ENCODE results near the gene RHOXF2.
"Not testable (repeated sequence)": the region's sequence is repeated elsewhere in the genome, so short reads cannot be mapped to it uniquely, and the experiment has no call there.

Gene RHOXF2

DNA sequence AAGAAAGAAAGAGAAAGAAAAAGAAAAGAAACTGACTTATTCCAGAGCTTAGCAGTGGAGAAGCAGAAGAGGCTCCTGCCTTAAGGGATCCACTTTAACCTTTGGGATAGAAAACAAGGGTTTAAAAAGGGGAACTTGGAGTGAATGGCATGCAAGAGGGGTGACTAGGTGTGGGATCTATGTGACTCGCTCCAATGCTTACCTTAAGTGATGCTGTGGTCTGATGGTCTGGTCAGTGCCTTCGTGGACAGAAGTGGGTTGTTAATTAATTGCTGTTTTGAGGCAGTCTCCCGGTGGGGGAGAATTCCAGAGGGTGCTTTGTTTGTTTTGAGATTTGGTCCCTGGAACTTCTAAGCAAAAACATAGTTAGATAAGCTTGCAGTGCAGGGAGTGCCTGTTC is 21.6 kb upstream of the RHOXF2 start:
- DNase-seq (ENCODE audit: extremely low spot score): no peak
- TF ChIP-seq, protein P1, sequence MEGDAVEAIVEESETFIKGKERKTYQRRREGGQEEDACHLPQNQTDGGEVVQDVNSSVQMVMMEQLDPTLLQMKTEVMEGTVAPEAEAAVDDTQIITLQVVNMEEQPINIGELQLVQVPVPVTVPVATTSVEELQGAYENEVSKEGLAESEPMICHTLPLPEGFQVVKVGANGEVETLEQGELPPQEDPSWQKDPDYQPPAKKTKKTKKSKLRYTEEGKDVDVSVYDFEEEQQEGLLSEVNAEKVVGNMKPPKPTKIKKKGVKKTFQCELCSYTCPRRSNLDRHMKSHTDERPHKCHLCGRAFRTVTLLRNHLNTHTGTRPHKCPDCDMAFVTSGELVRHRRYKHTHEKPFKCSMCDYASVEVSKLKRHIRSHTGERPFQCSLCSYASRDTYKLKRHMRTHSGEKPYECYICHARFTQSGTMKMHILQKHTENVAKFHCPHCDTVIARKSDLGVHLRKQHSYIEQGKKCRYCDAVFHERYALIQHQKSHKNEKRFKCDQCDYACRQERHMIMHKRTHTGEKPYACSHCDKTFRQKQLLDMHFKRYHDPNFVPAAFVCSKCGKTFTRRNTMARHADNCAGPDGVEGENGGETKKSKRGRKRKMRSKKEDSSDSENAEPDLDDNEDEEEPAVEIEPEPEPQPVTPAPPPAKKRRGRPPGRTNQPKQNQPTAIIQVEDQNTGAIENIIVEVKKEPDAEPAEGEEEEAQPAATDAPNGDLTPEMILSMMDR (IDR thresholded peaks at IDR 0.05; ENCODE audit: control extremely low read depth, extremely low read depth, low read depth, missing control alignments): no peak
- CTCF ChIA-PET: interaction anchor here (1.4 kb wide), 1 partner anchor 77 kb away, joined by 5 read pairs; no protein-coding TSS in a partner anchor
- POLR2A ChIA-PET: no interaction called here

DNA sequence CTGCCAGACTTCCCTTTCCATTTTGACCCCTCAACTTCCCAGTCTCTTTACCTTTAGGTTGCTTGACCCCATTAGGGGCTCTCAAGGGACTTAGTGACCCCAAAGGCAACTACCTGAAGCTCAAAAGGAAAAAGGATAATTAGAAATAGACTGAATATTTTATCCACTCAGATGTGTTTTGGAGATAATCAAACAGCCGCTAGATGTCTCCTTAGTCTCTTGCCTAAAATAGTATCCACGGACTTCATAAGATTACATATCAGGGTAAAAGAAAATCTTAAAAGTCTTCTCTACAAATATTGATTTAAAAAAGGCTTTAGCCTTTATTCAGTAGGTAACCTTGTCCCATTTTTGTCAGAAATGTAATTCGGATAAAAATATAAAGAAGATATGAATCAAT is 21.0 kb upstream of the RHOXF2 start:
- DNase-seq (ENCODE audit: extremely low spot score): no peak
- ChIA-PET CTCF (interaction anchor here (1.0 to 1.4 kb wide), 2 partner anchors 24 to 76 kb away, joined by 3 to 5 read pairs; no protein-coding TSS in a partner anchor), POLR2A (no interaction called here)
- TF ChIP-seq, protein P1 (IDR thresholded peaks at IDR 0.05; ENCODE audit: control extremely low read depth, extremely low read depth, low read depth, missing control alignments): no peak

DNA sequence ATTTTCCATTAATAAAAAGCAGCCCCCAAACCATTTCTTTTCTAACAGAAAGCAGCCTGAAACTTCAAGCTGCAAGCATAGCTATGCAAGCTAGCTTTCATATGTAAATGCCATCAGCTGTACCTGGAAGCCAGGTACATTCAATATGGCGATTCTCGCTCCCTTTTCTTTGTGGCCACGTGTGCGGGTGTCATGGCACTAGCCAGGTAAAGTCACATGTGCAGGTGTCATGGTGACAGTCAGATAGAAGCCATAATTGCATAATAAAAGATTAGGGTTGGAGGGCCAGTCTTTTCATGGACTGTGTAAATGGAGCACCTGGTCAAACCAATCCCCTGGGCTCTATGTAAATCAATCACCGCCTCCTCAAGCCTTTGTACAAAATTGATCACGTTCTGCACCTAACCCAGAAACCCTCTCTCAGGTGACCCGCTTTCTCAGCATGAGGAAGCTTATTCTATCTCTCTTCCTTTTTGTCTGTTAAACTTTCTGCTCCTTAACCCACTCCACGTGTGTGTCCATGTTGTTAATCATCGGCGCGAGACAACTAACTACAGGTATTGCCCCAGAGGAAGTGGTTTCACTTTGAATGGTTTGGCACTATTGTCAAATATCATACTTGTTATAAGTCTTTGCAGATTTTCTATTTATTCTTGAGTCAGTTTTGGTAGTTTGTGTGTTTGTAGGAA is 18.0 kb upstream of the RHOXF2 start:
- no peak for DNase-seq (ENCODE audit: extremely low spot score)
- TF ChIP-seq, protein P1 (IDR thresholded peaks at IDR 0.05; ENCODE audit: control extremely low read depth, extremely low read depth, low read depth, missing control alignments): no peak
- ChIA-PET CTCF (no interaction called here), POLR2A (no interaction called here)

DNA sequence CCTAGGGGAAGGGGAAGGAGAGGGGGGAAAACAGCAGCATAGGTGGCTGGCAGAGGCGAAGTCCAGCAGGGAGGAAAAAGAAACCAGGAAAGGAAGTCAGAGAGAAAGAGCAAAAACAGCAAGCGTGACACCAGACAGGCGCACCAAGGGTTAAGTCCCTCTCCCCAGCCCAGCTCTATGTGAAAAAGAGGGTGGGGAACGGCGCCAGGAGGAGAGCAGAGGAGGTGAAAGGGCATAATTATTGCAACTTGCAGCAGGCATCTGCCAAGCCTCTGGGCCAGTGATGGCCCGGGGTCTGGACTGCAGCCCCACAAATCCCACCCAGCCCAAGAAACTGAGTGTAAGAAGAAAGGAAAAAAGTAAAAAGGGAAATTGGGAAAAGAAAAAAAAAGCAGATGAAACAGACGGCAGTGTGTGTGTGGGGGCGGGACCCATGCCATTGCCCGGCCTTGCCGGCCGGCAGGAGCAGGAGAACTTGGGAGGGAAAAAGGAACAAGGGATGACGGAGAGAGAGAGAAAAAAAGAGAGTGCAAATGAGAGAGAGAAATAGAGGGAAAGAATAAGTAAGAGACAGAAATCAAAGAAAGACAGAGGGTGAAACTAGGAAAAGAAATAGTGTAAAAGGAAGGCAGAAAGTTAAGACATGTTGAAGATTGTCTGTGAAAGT is 14.1 kb upstream of the RHOXF2 start:
- DNase-seq (ENCODE audit: extremely low spot score): no peak
- POLR2A ChIA-PET: no interaction called here
- TF ChIP-seq, protein P1 (IDR thresholded peaks at IDR 0.05; ENCODE audit: control extremely low read depth, extremely low read depth, low read depth, missing control alignments): no peak
- CTCF ChIA-PET: no interaction called here

DNA sequence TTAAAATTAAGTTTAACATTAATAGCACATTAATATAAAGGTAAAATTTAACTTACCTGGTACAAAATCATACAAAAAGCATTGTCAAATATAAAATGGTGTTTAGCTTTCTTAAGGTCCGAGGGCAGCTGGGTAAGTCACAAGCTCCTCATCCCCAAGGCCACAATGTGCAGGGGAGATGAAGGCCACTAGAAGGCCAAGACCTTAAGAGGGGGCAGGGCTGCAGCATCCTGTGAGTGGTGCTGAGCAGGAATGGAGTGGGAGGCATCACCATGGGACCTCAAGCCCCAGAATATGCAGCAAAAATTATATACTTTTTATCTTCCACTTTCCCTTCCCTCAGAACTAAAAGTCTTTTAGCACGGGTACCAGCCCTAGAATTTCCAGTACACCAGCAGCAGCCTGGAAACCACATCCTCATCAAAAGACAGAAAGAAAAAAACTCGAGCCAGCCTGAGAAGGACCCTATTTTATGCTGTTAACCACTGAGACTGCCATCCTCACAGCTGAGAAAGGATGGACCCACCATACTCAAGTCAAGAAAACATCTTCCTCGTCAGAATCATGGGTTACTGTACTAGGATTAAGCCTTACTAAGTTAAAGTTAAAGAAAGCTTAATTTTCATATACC is 13.0 kb upstream of the RHOXF2 start:
- DNase-seq (ENCODE audit: extremely low spot score): no peak
- TF ChIP-seq, protein P1 (IDR thresholded peaks at IDR 0.05; ENCODE audit: control extremely low read depth, extremely low read depth, low read depth, missing control alignments): no peak
- POLR2A ChIA-PET: no interaction called here
- CTCF ChIA-PET: no interaction called here

DNA sequence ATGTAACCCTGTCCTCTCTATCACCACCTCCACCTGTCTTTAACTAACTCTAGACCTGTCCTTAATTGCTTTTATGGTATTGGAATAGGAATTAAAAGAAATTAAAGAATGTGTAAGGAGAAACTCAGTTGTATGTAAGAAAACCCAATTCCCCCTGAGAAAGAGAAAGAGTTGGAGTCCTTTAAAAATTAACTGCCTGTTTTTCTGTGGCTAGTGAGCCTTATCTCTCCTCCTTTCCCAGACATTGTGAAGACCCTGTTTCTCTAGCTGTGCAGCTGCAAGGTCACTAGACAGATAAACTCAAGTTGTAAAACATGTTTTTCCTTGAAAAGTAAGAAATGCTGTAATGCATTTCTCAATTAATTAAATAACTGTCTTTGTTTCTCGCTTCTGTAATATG is 12.1 kb upstream of the RHOXF2 start:
- DNase-seq (ENCODE audit: extremely low spot score); CTCF ChIA-PET; POLR2A ChIA-PET: not testable (repeated sequence)

DNA sequence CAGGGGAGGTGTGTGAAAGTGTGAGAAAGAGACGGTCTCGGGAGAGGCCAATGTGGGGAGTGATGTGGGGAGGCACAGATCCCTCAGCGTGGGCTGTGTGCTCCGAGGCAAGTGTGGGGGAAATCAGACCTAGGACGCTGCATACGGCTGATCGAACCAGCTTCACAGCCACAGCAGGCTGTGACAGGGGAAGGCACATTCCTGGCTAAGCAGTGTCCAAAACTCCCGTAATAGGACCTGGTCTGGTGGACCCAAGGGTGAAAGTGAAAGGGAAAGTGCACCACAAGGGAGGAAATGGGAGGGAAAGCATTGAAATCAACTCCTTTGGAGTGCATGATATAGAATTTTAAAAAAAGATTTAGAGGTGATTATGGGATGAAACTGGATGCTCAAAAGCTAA is 10.9 kb upstream of the RHOXF2 start:
- ChIA-PET POLR2A (no interaction called here), CTCF (no interaction called here)
- DNase-seq (ENCODE audit: extremely low spot score): no peak
- TF ChIP-seq, protein P1 (IDR thresholded peaks at IDR 0.05; ENCODE audit: control extremely low read depth, extremely low read depth, low read depth, missing control alignments): no peak

DNA sequence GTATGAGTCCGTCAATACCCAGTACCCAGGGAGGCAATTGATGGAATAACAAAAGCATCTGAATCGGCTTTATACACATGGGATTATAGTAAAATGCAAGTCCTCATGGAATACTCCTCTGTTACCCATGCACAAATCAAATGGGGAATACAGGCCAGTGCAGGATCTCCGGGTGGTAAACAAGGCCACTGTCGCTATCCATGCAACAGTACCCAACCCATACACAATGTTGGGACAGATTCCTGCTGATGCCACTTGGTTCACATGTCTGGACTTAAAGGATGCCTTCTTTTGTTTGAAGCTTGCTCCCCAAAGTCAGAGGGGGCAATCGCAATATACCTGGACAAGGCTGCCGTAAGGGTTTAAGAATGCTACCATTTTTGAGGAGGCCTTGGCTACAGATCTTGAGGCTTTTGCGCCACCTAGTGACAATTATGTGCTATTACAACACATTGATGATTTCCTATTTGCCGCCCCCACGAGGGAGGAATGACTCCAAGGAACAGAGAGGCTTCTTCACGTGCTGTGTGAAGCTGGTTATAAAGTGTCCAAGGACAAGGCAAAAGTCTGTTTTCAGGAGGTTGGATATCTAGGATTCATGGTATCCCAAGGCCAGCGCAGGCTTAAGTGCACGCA is 8.2 kb upstream of the RHOXF2 start:
- CTCF ChIA-PET; DNase-seq (ENCODE audit: extremely low spot score); POLR2A ChIA-PET: not testable (repeated sequence)

DNA sequence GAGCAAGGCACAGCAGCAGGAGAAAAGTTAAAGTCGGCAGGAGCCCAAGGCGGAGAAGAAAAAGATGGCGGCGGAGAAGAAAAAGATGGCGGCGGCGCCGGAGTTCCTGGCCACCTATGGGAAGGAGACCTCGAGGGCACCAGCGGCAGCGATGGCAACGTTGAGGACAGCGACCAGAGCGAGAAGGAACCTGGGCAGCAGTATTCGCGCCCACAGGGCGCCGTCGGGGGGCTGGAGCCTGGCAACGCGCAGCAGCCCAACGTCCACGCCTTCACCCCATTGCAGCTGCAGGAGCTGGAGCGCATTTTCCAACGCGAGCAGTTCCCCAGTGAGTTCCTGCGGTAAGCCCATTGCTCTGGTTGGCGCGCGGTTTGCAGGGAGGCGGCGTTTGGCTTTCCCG is 673 bp downstream of the RHOXF2 start:
- DNase-seq (ENCODE audit: extremely low spot score); POLR2A ChIA-PET; CTCF ChIA-PET: not testable (repeated sequence)

DNA sequence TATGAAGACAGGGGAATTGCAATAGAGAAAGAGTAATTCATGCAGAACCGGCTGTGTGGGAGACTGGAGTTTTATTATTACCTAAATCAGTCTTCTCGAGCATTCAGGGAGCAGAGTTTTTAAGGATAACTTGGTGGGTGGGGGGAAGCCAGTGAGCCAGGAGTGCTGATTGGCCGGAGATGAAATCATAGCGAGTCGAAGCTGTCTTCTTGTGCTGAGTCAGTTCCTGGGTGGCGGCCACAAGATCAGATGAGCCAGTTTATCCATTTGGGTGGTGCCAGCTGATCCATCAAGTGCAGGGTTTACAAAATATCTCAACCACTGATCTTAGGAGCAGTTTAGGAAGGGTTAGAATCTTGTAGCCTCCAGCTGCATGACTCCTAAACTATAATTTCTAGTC is 34.8 kb downstream of the RHOXF2 start:
- POLR2A ChIA-PET; CTCF ChIA-PET; DNase-seq (ENCODE audit: extremely low spot score): not testable (repeated sequence)

All from GM10248 (cell line).